Measurements from ENCODE around the gene TTC39A. TPM values are rescaled to one million over a fixed set of nuclear protein-coding genes. Genes with fewer than 3 reads are reported as not detected.
"Not testable (repeated sequence)": the region's sequence is repeated elsewhere in the genome, so short reads cannot be mapped to it uniquely, and the experiment has no call there.

The TTC39A gene
- total RNA-seq, 4 donors from 2014 or later = 25.6 to 39.8 (median 30.7) TPM

- no peaks in the 10 kb centered on the region for H3K36me3 ChIP-seq
- peaks cover 0 to 12% (median 5%) of the 10 kb centered on the region in 4 donors for H3K4me1 ChIP-seq
- H3K9me3 ChIP-seq = no peaks in the 10 kb centered on the region
- TF ChIP-seq CTCF (IDR thresholded peaks at IDR 0.05) (no peak), POLR2A (IDR thresholded peaks at IDR 0.05) (no peak)
- no peaks in the 10 kb centered on the region for H3K27me3 ChIP-seq
- no peak for DNase-seq
- no peak overlapping the region for H3K4me3 ChIP-seq
- H3K27ac ChIP-seq = no peak overlapping the region
These were observed 67.0 kb downstream of the TTC39A start for GRCh38 chr1:51263147-51263877.

GRCh38 chr1:51255331-51255730 is 75.0 kb downstream of the TTC39A start:
- no peaks in the 10 kb centered on the region for H3K9me3 ChIP-seq
- H3K27ac ChIP-seq = no peak overlapping the region
- no peaks in the 10 kb centered on the region for H3K27me3 ChIP-seq
- H3K4me1 ChIP-seq = no peaks in the 10 kb centered on the region
- no peak for TF ChIP-seq POLR2A (IDR thresholded peaks at IDR 0.05)
- no peaks in the 10 kb centered on the region for H3K36me3 ChIP-seq
- no peak for DNase-seq
- H3K4me3 ChIP-seq = no peak overlapping the region

GRCh38 chr1:51253691-51254090 is 76.7 kb downstream of the TTC39A start:
- Histone ChIP-seq H3K4me1 (no peaks in the 10 kb centered on the region), H3K9me3 (no peaks in the 10 kb centered on the region), H3K4me3 (no peak overlapping the region), H3K36me3 (no peaks in the 10 kb centered on the region), H3K27ac (no peak overlapping the region), H3K27me3 (no peaks in the 10 kb centered on the region)
- TF ChIP-seq CTCF (IDR thresholded peaks at IDR 0.05) (no peak), POLR2A (IDR thresholded peaks at IDR 0.05) (no peak)
- no peak for DNase-seq

- no peaks in the 10 kb centered on the region for H3K27me3 ChIP-seq
- DNase-seq = no peak
- no peak overlapping the region for H3K4me3 ChIP-seq
- no peaks in the 10 kb centered on the region for H3K9me3 ChIP-seq
- no peak overlapping the region for H3K27ac ChIP-seq
- no peak for TF ChIP-seq CTCF (IDR thresholded peaks at IDR 0.05)
- TF ChIP-seq POLR2A (IDR thresholded peaks at IDR 0.05) = no peak
- no peaks in the 10 kb centered on the region for H3K4me1 ChIP-seq
- H3K36me3 ChIP-seq = no peaks in the 10 kb centered on the region
These were observed 78.0 kb downstream of the TTC39A start for GRCh38 chr1:51252366-51252765.

- H3K27ac ChIP-seq, H3K4me3 ChIP-seq, H3K36me3 ChIP-seq, DNase-seq, H3K9me3 ChIP-seq, H3K4me1 ChIP-seq, H3K27me3 ChIP-seq: not testable (repeated sequence)
These were observed 79.2 kb downstream of the TTC39A start for GRCh38 chr1:51251165-51251564.

- DNase-seq, H3K4me1 ChIP-seq: not testable (repeated sequence)
These were observed 79.6 kb downstream of the TTC39A start for GRCh38 chr1:51250729-51251128.

GRCh38 chr1:51249445-51249844 is 80.9 kb downstream of the TTC39A start:
- no peaks in the 10 kb centered on the region for H3K27me3 ChIP-seq
- peaks cover 0 to 4% (median 0%) of the 10 kb centered on the region in 4 donors for H3K4me1 ChIP-seq
- H3K9me3 ChIP-seq = no peaks in the 10 kb centered on the region
- H3K36me3 ChIP-seq = no peaks in the 10 kb centered on the region
- no peak overlapping the region for H3K4me3 ChIP-seq
- no peak for DNase-seq
- H3K27ac ChIP-seq = no peak overlapping the region
- TF ChIP-seq POLR2A (IDR thresholded peaks at IDR 0.05) (no peak), CTCF (IDR thresholded peaks at IDR 0.05) (no peak)

More at GRCh38 chr1:51250729-51251128, 79.6 kb downstream of the TTC39A start:
- H3K9me3 ChIP-seq, H3K27ac ChIP-seq, H3K4me3 ChIP-seq, H3K27me3 ChIP-seq, H3K36me3 ChIP-seq: not testable (repeated sequence)
